GM12873 (cell line): ENCODE data around the gene PLIN3.

Source experiments
- TF ChIP-seq, protein P1 (sequence below): IDR thresholded peaks from 2 replicates; pipeline ENCODE4 v1.5.1; 2012; ENCODE audit warnings: low read depth, mild to moderate bottlenecking, moderate library complexity, low read length, control low read depth; ENCODE audit not compliant: insufficient read depth; ENCODE audit errors: missing control alignments

PLIN3 gene

GRCh38 chr19:4859697-4860096, 7.8 kb downstream of the PLIN3 start:
- TF ChIP-seq, protein P1, sequence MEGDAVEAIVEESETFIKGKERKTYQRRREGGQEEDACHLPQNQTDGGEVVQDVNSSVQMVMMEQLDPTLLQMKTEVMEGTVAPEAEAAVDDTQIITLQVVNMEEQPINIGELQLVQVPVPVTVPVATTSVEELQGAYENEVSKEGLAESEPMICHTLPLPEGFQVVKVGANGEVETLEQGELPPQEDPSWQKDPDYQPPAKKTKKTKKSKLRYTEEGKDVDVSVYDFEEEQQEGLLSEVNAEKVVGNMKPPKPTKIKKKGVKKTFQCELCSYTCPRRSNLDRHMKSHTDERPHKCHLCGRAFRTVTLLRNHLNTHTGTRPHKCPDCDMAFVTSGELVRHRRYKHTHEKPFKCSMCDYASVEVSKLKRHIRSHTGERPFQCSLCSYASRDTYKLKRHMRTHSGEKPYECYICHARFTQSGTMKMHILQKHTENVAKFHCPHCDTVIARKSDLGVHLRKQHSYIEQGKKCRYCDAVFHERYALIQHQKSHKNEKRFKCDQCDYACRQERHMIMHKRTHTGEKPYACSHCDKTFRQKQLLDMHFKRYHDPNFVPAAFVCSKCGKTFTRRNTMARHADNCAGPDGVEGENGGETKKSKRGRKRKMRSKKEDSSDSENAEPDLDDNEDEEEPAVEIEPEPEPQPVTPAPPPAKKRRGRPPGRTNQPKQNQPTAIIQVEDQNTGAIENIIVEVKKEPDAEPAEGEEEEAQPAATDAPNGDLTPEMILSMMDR = no peak

- TF ChIP-seq, protein P1 = no peak
These were observed 15.0 kb downstream of the PLIN3 start for GRCh38 chr19:4852484-4852883.

DNA sequence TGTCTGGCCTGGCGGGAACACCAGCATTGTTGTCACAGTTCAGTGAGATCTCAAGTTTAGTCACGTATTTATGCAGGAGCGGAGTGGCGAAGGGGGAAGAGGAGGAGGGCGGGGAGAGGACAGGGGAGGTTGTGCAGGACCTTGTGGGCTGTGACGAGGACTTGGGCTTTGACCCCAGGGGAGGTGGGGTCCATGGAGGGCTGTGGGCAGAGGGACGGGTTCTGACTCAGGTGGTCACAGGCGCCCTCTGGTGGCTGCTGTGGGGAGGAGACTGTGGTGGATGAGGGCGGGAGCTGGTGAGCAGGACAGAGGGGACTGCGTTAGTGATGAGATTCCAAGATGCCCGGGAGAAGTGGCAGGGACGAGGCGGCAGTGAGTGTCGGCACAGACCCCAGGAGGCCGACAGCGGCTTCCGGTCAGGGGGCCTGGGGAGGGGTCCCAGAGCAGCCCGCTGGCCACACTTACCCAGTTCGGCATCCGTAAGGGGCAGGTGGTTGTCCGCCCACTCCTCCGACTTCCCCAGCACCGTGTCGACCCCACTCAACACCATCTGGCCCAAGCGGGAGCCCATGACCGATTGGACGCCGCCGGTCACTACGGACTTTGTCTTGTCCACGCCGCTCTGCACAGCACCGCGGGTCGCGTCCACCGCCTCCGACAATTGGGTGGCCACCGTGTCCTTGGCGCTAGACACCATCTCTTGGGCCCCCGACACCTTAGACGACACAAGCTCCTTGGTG, 15.7 kb downstream of the PLIN3 start:
- TF ChIP-seq, protein P1 = peak; percentile 95

- TF ChIP-seq, protein P1 = no peak
These were observed 18.4 kb downstream of the PLIN3 start for GRCh38 chr19:4849019-4849418.

- TF ChIP-seq, protein P1 = no peak
These were observed 20.1 kb downstream of the PLIN3 start for GRCh38 chr19:4847190-4847973.

DNA sequence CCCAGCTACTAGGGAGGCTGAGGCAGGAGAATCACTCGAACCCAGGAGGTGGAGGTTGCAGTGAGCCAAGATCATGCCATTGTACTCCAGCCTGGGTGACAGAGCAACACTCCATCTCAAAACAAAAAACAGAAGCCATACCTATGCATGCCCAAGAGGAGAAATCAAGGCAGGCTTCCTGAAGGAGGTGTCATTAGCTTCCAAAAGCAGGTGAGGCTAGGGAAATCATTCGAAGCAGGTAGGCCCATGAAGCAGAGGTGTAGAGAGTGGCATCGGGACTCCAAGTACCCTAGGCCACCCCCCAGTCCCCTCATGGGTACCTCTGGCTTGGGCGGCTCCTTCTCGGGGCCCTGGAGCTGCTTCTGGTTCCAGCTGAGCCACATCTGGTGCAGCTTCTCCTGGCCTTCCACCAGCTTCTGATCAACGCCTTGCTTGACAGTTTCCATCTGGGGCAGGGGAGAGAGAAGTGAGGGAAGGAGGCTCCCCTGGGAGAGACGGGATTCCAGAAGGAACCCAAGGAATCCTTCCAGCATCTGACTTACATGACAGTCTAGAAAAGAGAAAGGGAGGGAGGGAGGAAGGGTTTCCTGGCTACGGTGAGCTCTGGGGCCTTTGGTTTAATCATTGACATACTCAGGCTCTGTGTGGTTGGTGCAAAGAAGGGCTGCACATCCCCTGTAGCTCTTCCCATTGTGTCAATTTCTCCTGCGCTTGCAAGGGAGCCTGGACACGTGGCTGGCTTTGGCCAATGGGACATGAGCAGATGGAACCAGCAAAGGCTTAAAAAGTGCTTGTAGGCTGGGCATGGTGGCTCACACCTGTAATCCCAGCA, 22.9 kb downstream of the PLIN3 start:
- TF ChIP-seq, protein P1 = no peak

DNA sequence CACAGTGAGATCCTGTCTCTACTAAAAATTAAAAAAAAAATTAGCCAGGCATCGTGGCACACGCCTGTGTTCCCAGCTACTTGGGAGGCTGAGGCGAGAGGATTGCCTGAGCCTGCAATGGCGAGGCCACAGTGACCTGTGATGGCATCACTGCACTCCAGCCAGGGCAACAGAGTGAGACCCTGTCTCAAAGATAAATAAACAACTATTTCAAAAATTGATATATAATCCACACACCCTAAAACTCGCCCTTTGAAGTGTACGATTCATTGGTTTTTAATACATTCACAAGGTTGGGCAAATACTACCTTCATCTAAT, 23.9 kb downstream of the PLIN3 start:
- TF ChIP-seq, protein P1 = no peak
